H9 (cell line): ENCODE results near the gene DCLRE1B. TPM values are rescaled to one million over a fixed set of nuclear protein-coding genes. Genes with fewer than 3 reads are reported as not detected.
A peak's percentile ranks its signal among the peaks of the same experiment; 100 is the strongest.

Experiments used
- DNase-seq: peaks from one replicate; pipeline ENCODE4 v3.0.0-alpha.2; 2017
- H2AFZ ChIP-seq: one replicate; pipeline ENCODE4 v1.6.1; 2013; ENCODE audit warnings: mild to moderate bottlenecking, low read length, control low read depth, moderate library complexity
- H2AK5ac ChIP-seq: 2 replicates; pipeline ENCODE4 v1.6.1; 2013; ENCODE audit warnings: low read length, control low read depth, mixed read lengths; ENCODE audit not compliant: insufficient read length
- H2BK120ac ChIP-seq: one replicate; pipeline ENCODE4 v1.6.1; 2013; ENCODE audit warnings: low read depth, mild to moderate bottlenecking, low read length, control low read depth, inconsistent platforms; ENCODE audit not compliant: poor library complexity, severe bottlenecking
- H2BK12ac ChIP-seq: 2 replicates; pipeline ENCODE4 v1.6.1; 2013; ENCODE audit warnings: low read length, control low read depth, mixed read lengths, low read depth; ENCODE audit not compliant: insufficient read length
- H2BK15ac ChIP-seq: 2 replicates; pipeline ENCODE4 v1.6.1; 2013; ENCODE audit warnings: low read depth, low read length, control low read depth
- H2BK20ac ChIP-seq: one replicate; pipeline ENCODE4 v1.6.1; 2013; ENCODE audit warnings: low read depth, mild to moderate bottlenecking, low read length, control low read depth, inconsistent platforms; ENCODE audit not compliant: poor library complexity, severe bottlenecking
- H2BK5ac ChIP-seq: 2 replicates; pipeline ENCODE4 v1.6.1; 2013; ENCODE audit warnings: low read length, control low read depth, mixed read lengths; ENCODE audit not compliant: insufficient read length
- H3K14ac ChIP-seq: 2 replicates; pipeline ENCODE4 v1.6.1; 2013; ENCODE audit warnings: low read length, control low read depth; ENCODE audit not compliant: insufficient read depth
- H3K18ac ChIP-seq: 2 replicates; pipeline ENCODE4 v1.6.1; 2013; ENCODE audit warnings: low read depth, mild to moderate bottlenecking, mixed read lengths, low read length, control low read depth; ENCODE audit not compliant: insufficient read length
- H3K23ac ChIP-seq: 2 replicates; pipeline ENCODE4 v1.6.1; 2013; ENCODE audit warnings: low read length, control low read depth, mixed read lengths, low read depth; ENCODE audit not compliant: insufficient read length
- H3K23me2 ChIP-seq: 2 replicates; pipeline ENCODE4 v1.6.1; 2013; ENCODE audit warnings: low read depth, mild to moderate bottlenecking, mixed read lengths, low read length, control low read depth; ENCODE audit not compliant: insufficient read length, poor library complexity, severe bottlenecking
- H3K27ac ChIP-seq: 2 replicates; pipeline ENCODE4 v1.5.1; 2013; ENCODE audit warnings: low read length, control low read depth, mixed read lengths, low read depth; ENCODE audit not compliant: insufficient read length
- H3K27me3 ChIP-seq: 2 replicates; pipeline ENCODE4 v1.6.1; 2013; ENCODE audit warnings: low read length, control low read depth, inconsistent platforms; ENCODE audit not compliant: insufficient read depth
- H3K4ac ChIP-seq: 2 replicates; pipeline ENCODE4 v1.6.1; 2013; ENCODE audit warnings: low read depth, mild to moderate bottlenecking, control low read depth, inconsistent platforms, low read length, moderate library complexity
- H3K4me1 ChIP-seq: 2 replicates; pipeline ENCODE4 v1.6.1; 2013; ENCODE audit warnings: low read length, control low read depth, inconsistent platforms; ENCODE audit not compliant: insufficient read depth
- H3K4me2 ChIP-seq: 2 replicates; pipeline ENCODE4 v1.6.1; 2013; ENCODE audit warnings: low read length, control low read depth, mixed read lengths; ENCODE audit not compliant: insufficient read length, insufficient read depth
- H3K56ac ChIP-seq: 2 replicates; pipeline ENCODE4 v1.6.1; 2013; ENCODE audit warnings: low read depth, mild to moderate bottlenecking, mixed read lengths, low read length, control low read depth; ENCODE audit not compliant: insufficient read length
- H3K79me1 ChIP-seq: 2 replicates; pipeline ENCODE4 v1.6.1; 2013; ENCODE audit warnings: low read depth, mild to moderate bottlenecking, moderate library complexity, low read length, control low read depth, inconsistent platforms; ENCODE audit not compliant: insufficient read depth, poor library complexity, severe bottlenecking
- H3K79me2 ChIP-seq: 2 replicates; pipeline ENCODE4 v1.6.1; 2013; ENCODE audit warnings: low read length, control low read depth, inconsistent platforms; ENCODE audit not compliant: insufficient read depth
- H3K9ac ChIP-seq: 2 replicates; pipeline ENCODE4 v1.6.1; 2013; ENCODE audit warnings: low read length, control low read depth, mixed read lengths; ENCODE audit not compliant: insufficient read length; ENCODE audit errors: extremely low read depth
- H3K9me3 ChIP-seq: one replicate; pipeline ENCODE4 v1.6.1; 2013; ENCODE audit warnings: low read depth, low read length, inconsistent platforms; ENCODE audit not compliant: control insufficient read depth
- H3T11ph ChIP-seq: one replicate; pipeline ENCODE4 v1.6.1; 2013; ENCODE audit warnings: mild to moderate bottlenecking, low read length, control low read depth, inconsistent platforms
- H4K20me1 ChIP-seq: one replicate; pipeline ENCODE4 v1.6.1; 2013; ENCODE audit not compliant: control insufficient read depth, insufficient read length, insufficient read depth
- H4K5ac ChIP-seq: 2 replicates; pipeline ENCODE4 v1.6.1; 2013; ENCODE audit warnings: low read depth, mild to moderate bottlenecking, mixed read lengths, low read length, control low read depth; ENCODE audit not compliant: insufficient read length
- H4K8ac ChIP-seq: replicated peaks from 2 replicates; pipeline ENCODE4 v1.6.1; 2013; ENCODE audit warnings: low read length, control low read depth, mixed read lengths, low read depth; ENCODE audit not compliant: insufficient read length
- H4K91ac ChIP-seq: 2 replicates; pipeline ENCODE4 v1.6.1; 2013; ENCODE audit warnings: low read depth, mild to moderate bottlenecking, moderate library complexity, mixed read lengths, low read length, control low read depth; ENCODE audit not compliant: insufficient read length
- H3K27ac Mint-ChIP-seq, 3 experiments: 2 replicates in 2 of 3; 3 replicates in 1 of 3; pipeline ENCODE4 v1.8.0; 2020 to 2021; ENCODE audit warnings: mixed read lengths in 3 of 3, mild to moderate bottlenecking in 1 of 3, moderate library complexity in 1 of 3
- H3K27me3 Mint-ChIP-seq: 2 replicates; pipeline ENCODE4 v1.8.0; 2021; ENCODE audit warnings: low read depth, mild to moderate bottlenecking, moderate library complexity, mixed read lengths
- H3K36me3 Mint-ChIP-seq, 3 experiments: 2 replicates in 2 of 3; 3 replicates in 1 of 3; pipeline ENCODE4 v1.8.0; 2020 to 2021; ENCODE audit warnings: low read depth in 3 of 3, mixed read lengths in 3 of 3; ENCODE audit not compliant: insufficient read depth in 1 of 3
- H3K4me1 Mint-ChIP-seq, 2 experiments: 2 replicates each; pipeline ENCODE4 v1.8.0; 2020; ENCODE audit warnings: mixed read lengths in 2 of 2
- H3K4me3 Mint-ChIP-seq, 2 experiments: 2 replicates in 1 of 2; 3 replicates in 1 of 2; pipeline ENCODE4 v1.8.0; 2020 to 2021; ENCODE audit warnings: mild to moderate bottlenecking in 2 of 2, mixed read lengths in 2 of 2, moderate library complexity in 1 of 2
- H3K9me3 Mint-ChIP-seq, 2 experiments: 2 replicates in 1 of 2; 3 replicates in 1 of 2; pipeline ENCODE4 v1.8.0; 2020; ENCODE audit warnings: mild to moderate bottlenecking in 2 of 2, mixed read lengths in 2 of 2, moderate library complexity in 1 of 2
- CTCF ChIP-seq: fragments of 200-600 bp; sonication (generic); conservative IDR thresholded peaks from 3 replicates; pipeline ENCODE4 v1.8.0; 2021; ENCODE audit warnings: antibody characterized with exemption, mild to moderate bottlenecking
- WGBS: extraction: QIAGEN DNeasy Blood & Tissue Kit; methylation state at CpG from one replicate; pipeline ENCODE4 v1.1.7; 2013; ENCODE audit warnings: missing lambda C conversion rate, low lambda C conversion rate, mixed read lengths; ENCODE audit not compliant: insufficient read length; ENCODE audit errors: extremely low coverage; 5-methylcytosine and 5-hydroxymethylcytosine counted together
- total RNA-seq: library from RNA; stranded (reverse); gene quantifications from 2 replicates; pipeline ENCODE4 v1.2.1, GENCODE V29; 2021

DCLRE1B gene
- total RNA-seq, 1 experiment from 2014 or later: 13.4 TPM

GRCh38 chr1:113940365-113941244 lies 35.5 kb downstream of the DCLRE1B start:
- H4K20me1 ChIP-seq: no peaks in the 10 kb centered on the region

More at GRCh38 chr1:113940365-113941244, 35.5 kb downstream of the DCLRE1B start:
- Mint-ChIP-seq H3K4me3 (no peak overlapping the region), H3K27ac (peak overlapping the region in 2 of 3 experiments; percentile 21 to 72; a peak in 4 of 7 replicates), H3K27me3 (no peaks in the 10 kb centered on the region), H3K36me3 (peaks cover 16 to 34% (median 21%) of the 10 kb centered on the region in 3 experiments; a peak in 6 of 7 replicates), H3K4me1 (peaks cover 15 to 17% of the 10 kb centered on the region in 2 experiments), H3K9me3 (no peaks in the 10 kb centered on the region)
- Histone ChIP-seq H2AK5ac (no peak overlapping the region), H3K79me2 (peaks cover 9% of the 10 kb centered on the region; the same call in 1 of the 2 replicates), H3K9ac (no peak overlapping the region), H3K14ac (no peak overlapping the region), H2BK20ac (no peak overlapping the region), H2BK5ac (no peak overlapping the region), H3K27ac (no peak overlapping the region), H3K56ac (no peak overlapping the region), H4K8ac (no peak overlapping the region), H3K4ac (no peak overlapping the region), H2BK12ac (no peak overlapping the region), H3K4me1 (no peaks in the 10 kb centered on the region), H4K5ac (no peak overlapping the region), H3K27me3 (no peaks in the 10 kb centered on the region), H2AFZ (no peak overlapping the region), H3K23me2 (no peaks in the 10 kb centered on the region), H3K9me3 (no peaks in the 10 kb centered on the region), H3K18ac (no peak overlapping the region), H2BK15ac (no peak overlapping the region), H4K91ac (no peak overlapping the region), H3K23ac (no peak overlapping the region), H3K4me2 (no peak overlapping the region), H3T11ph (no peak overlapping the region), H2BK120ac (no peak overlapping the region), H3K79me1 (no peaks in the 10 kb centered on the region)
- no peak for TF ChIP-seq CTCF
- DNase-seq: no peak
- WGBS: no CpG with 5 or more reads among the region's 16 CpGs
